ENCODE data around the gene TCAP. TPM values are rescaled to one million over a fixed set of nuclear protein-coding genes. Genes with fewer than 3 reads are reported as not detected.
A peak's percentile ranks its signal among the peaks of the same experiment; 100 is the strongest.

The TCAP gene
- polyA plus RNA-seq, 3 donors = 1.3 TPM; not detected in 2

DNA sequence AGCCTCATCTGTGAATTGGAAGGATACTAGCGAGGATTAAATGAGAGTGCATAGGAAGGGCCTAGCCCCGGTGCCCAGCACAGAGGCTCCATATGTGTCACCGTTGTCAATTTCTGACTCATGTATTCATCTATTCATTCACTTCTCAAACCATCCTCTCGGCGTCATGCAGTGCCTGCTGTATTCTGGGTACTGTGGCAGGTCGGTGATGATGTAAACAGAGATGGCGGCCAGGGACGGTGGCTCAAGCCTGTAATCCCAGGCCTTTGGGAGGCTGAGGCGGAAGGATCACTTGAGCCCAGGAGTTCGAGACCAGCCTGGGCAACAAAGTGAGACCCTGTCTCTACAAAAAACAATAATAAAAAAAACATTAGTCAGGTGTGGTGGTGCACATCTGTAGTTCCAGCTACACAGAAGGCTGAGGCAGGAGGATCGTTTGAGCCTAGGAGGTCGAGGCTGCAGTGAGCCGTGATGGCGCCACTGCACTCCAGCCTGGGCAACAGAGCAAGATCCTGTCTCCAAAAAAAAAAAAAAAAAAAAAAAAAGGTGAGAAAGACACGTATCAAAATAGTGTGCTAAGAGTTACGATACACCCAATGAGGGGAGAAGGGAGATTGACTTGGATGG is 42.7 kb upstream of the TCAP start:
- TF ChIP-seq, protein P1, sequence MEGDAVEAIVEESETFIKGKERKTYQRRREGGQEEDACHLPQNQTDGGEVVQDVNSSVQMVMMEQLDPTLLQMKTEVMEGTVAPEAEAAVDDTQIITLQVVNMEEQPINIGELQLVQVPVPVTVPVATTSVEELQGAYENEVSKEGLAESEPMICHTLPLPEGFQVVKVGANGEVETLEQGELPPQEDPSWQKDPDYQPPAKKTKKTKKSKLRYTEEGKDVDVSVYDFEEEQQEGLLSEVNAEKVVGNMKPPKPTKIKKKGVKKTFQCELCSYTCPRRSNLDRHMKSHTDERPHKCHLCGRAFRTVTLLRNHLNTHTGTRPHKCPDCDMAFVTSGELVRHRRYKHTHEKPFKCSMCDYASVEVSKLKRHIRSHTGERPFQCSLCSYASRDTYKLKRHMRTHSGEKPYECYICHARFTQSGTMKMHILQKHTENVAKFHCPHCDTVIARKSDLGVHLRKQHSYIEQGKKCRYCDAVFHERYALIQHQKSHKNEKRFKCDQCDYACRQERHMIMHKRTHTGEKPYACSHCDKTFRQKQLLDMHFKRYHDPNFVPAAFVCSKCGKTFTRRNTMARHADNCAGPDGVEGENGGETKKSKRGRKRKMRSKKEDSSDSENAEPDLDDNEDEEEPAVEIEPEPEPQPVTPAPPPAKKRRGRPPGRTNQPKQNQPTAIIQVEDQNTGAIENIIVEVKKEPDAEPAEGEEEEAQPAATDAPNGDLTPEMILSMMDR (IDR thresholded peaks at IDR 0.05) = no peak
- Histone ChIP-seq H2AFZ (ENCODE audit: insufficient read depth, low read depth, low read length, poor library complexity, severe bottlenecking) (peak overlapping the region; percentile 46), H3K36me3 (replicated peaks in 1 of 2; ENCODE audit: control insufficient read depth in 1 of 2, insufficient read depth in 2 of 2, low read length in 2 of 2) (no peaks in the 10 kb centered on the region), H4K20me1 (ENCODE audit: insufficient read depth, low read length) (no peaks in the 10 kb centered on the region), H3K79me2 (ENCODE audit: insufficient read depth, low read length) (no peaks in the 10 kb centered on the region), H3K4me2 (replicated peaks; ENCODE audit: extremely low read depth, low read length, poor library complexity, severe bottlenecking) (peak overlapping the region; percentile 45), H3K27me3 (ENCODE audit: control insufficient read depth in 2 of 2, insufficient read depth in 2 of 2, low read length in 2 of 2) (peaks cover 16 to 59% of the 10 kb centered on the region in 2 donors), H3K4me1 (ENCODE audit: control insufficient read depth in 1 of 2, insufficient read depth in 2 of 2, low read length in 2 of 2) (peaks cover 16 to 29% of the 10 kb centered on the region in 2 donors), H3K4me3 (replicated peaks in 1 of 3; ENCODE audit: low read depth in 2 of 3, low read length in 3 of 3) (no peak overlapping the region), H3K27ac (ENCODE audit: low read depth in 1 of 2, low read length in 2 of 2) (no peak overlapping the region), H3K9ac (ENCODE audit: insufficient read depth, low read length, poor library complexity, severe bottlenecking) (no peak overlapping the region), H3K9me3 (replicated peaks in 1 of 2; ENCODE audit: control insufficient read depth in 1 of 2, insufficient read depth in 1 of 2, low read length in 2 of 2) (no peaks in the 10 kb centered on the region)
- WGBS (ENCODE audit: insufficient coverage) = 60% methylated on average over 4 of the region's 16 CpGs
- no peak for DNase-seq
- Mint-ChIP-seq H3K9me3 (peaks cover 0 to 8% (median 2%) of the 10 kb centered on the region in 7 donors), H3K4me1 (peaks cover 25% of the 10 kb centered on the region), H3K36me3 (no peaks in the 10 kb centered on the region), H3K27ac (peak overlapping the region in 2 of 7 donors; percentile 48 to 66), H3K4me3 (peak overlapping the region in 1 of 2 donors; percentile 25), H3K27me3 (ENCODE audit: low read depth in 3 of 3) (peaks cover 51 to 80% (median 71%) of the 10 kb centered on the region in 3 donors)
- intact Hi-C loops (cut with micrococcal nuclease) = loop anchor here (1.0 to 5.0 kb wide), 7 partner anchors 12 to 132 kb away; partner anchors contain the start of genes MIEN1 (in 1 of the 2), PNMT (in 1 of the 2) and TCAP (in 1 of the 2)

DNA sequence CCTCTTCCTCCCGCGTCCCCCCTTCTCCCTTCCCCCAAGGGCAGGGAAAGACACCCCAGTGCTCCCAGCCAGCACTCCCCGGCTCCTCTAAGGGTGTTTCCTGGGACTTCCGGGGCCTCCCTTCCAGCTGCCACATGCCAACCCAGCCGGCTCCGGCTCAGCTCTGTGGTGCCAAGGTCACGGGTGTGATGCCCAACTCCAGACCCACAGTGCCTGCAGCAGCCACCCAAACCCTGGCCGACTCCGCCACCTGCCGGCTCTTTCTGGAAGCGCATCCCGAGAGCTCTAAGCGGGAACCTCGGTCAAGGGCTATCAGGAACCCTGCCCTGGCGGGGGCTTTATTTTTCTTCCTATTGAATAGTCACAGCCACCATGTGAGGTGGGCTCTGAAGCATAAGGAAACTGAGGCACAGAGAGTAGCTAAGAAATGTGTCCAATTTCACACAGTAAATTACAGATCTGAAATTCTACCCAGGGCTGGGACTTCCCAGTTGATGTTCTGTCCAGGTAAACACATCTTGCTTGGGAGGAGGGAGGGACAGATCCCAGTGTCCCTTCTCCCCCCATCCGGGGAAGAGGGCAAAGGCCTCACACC is 41.7 kb upstream of the TCAP start:
- peaks cover 16 to 65% of the 10 kb centered on the region in 2 donors for H3K27me3 ChIP-seq (ENCODE audit: control insufficient read depth in 2 of 2, insufficient read depth in 2 of 2, low read length in 2 of 2)
- Mint-ChIP-seq H3K4me1 (peaks cover 20% of the 10 kb centered on the region), H3K4me3 (no peak overlapping the region), H3K9me3 (peaks cover 0 to 11% (median 2%) of the 10 kb centered on the region in 7 donors), H3K27ac (no peak overlapping the region), H3K27me3 (ENCODE audit: low read depth in 3 of 3) (peaks cover 54 to 84% (median 75%) of the 10 kb centered on the region in 3 donors), H3K36me3 (no peaks in the 10 kb centered on the region)
- no peak overlapping the region for H3K27ac ChIP-seq (ENCODE audit: low read depth in 1 of 2, low read length in 2 of 2)
- H3K9me3 ChIP-seq (replicated peaks in 1 of 2; ENCODE audit: control insufficient read depth in 1 of 2, insufficient read depth in 1 of 2, low read length in 2 of 2) = no peaks in the 10 kb centered on the region
- no peaks in the 10 kb centered on the region for H4K20me1 ChIP-seq (ENCODE audit: insufficient read depth, low read length)
- H3K9ac ChIP-seq (ENCODE audit: insufficient read depth, low read length, poor library complexity, severe bottlenecking) = no peak overlapping the region
- peak; percentile 76 to 82 (median 77) for DNase-seq
- no peak overlapping the region for H3K4me3 ChIP-seq (replicated peaks in 1 of 3; ENCODE audit: low read depth in 2 of 3, low read length in 3 of 3)
- H2AFZ ChIP-seq (ENCODE audit: insufficient read depth, low read depth, low read length, poor library complexity, severe bottlenecking) = no peak overlapping the region
- peak overlapping the region; percentile 7 for H3K4me2 ChIP-seq (replicated peaks; ENCODE audit: extremely low read depth, low read length, poor library complexity, severe bottlenecking)
- no peaks in the 10 kb centered on the region for H3K36me3 ChIP-seq (replicated peaks in 1 of 2; ENCODE audit: control insufficient read depth in 1 of 2, insufficient read depth in 2 of 2, low read length in 2 of 2)
- intact Hi-C loops (cut with micrococcal nuclease) = loop anchor here (2.0 to 5.0 kb wide), 6 partner anchors 31 to 131 kb away; partner anchors contain the start of genes MIEN1 (in 1 of the 2), PNMT (in 1 of the 2) and TCAP (in 1 of the 2)
- H3K79me2 ChIP-seq (ENCODE audit: insufficient read depth, low read length) = no peaks in the 10 kb centered on the region
- 9% methylated on average over 11 of the region's 16 CpGs for WGBS (ENCODE audit: insufficient coverage)
- H3K4me1 ChIP-seq (ENCODE audit: control insufficient read depth in 1 of 2, insufficient read depth in 2 of 2, low read length in 2 of 2) = peaks cover 12 to 22% of the 10 kb centered on the region in 2 donors
- TF ChIP-seq, protein P1 (IDR thresholded peaks at IDR 0.05) = peak; percentile 94
